Right kidney (tissue), 9 donors: ENCODE data around the gene ANKRD11.

Source experiments
- DNase-seq: peaks from one replicate; pipeline ENCODE4 v3.0.0-alpha.2; 2016
- long read RNA-seq, 8 donors: transcript quantifications; one replicate each; lab custom pipeline, GENCODE V29; 2026

The ANKRD11 gene
- long read RNA-seq, donor 1, transcript ANKRD11-219 (1 exons, 2,239 nt) = major isoform, 9 of 55 reads
- long read RNA-seq, donor 1, partial matches to known transcripts = 37 of 55 reads
- long read RNA-seq, donor 1, other reads (novel, unspliced or antisense) = 7 of 55 reads
- long read RNA-seq, donor 2, transcript ANKRD11-219 (1 exons, 2,239 nt) = major isoform, 5 of 12 reads
- long read RNA-seq, donor 2, partial matches to known transcripts = 5 of 12 reads
- long read RNA-seq, donor 2, other reads (novel, unspliced or antisense) = 0 of 12 reads
- long read RNA-seq, donor 3, partial matches to known transcripts = 11 of 12 reads
- long read RNA-seq, donor 3, other reads (novel, unspliced or antisense) = 0 of 12 reads
- long read RNA-seq, donor 4, transcript ANKRD11-219 (1 exons, 2,239 nt) = major isoform, 16 of 28 reads
- long read RNA-seq, donor 4, partial matches to known transcripts = 9 of 28 reads
- long read RNA-seq, donor 4, other reads (novel, unspliced or antisense) = 0 of 28 reads
- long read RNA-seq, donor 5, transcript ANKRD11-219 (1 exons, 2,239 nt) = major isoform, 6 of 19 reads
- long read RNA-seq, donor 5, partial matches to known transcripts = 10 of 19 reads
- long read RNA-seq, donor 5, other reads (novel, unspliced or antisense) = 0 of 19 reads
- long read RNA-seq, donor 6, transcript ANKRD11-219 (1 exons, 2,239 nt) = major isoform, 11 of 25 reads
- long read RNA-seq, donor 6, partial matches to known transcripts = 11 of 25 reads
- long read RNA-seq, donor 6, other reads (novel, unspliced or antisense) = 0 of 25 reads
- long read RNA-seq, donor 7 = 0 reads
- long read RNA-seq, donor 8, transcript ANKRD11-219 (1 exons, 2,239 nt) = major isoform, 6 of 18 reads
- long read RNA-seq, donor 8, partial matches to known transcripts = 11 of 18 reads
- long read RNA-seq, donor 8, other reads (novel, unspliced or antisense) = 0 of 18 reads

DNA sequence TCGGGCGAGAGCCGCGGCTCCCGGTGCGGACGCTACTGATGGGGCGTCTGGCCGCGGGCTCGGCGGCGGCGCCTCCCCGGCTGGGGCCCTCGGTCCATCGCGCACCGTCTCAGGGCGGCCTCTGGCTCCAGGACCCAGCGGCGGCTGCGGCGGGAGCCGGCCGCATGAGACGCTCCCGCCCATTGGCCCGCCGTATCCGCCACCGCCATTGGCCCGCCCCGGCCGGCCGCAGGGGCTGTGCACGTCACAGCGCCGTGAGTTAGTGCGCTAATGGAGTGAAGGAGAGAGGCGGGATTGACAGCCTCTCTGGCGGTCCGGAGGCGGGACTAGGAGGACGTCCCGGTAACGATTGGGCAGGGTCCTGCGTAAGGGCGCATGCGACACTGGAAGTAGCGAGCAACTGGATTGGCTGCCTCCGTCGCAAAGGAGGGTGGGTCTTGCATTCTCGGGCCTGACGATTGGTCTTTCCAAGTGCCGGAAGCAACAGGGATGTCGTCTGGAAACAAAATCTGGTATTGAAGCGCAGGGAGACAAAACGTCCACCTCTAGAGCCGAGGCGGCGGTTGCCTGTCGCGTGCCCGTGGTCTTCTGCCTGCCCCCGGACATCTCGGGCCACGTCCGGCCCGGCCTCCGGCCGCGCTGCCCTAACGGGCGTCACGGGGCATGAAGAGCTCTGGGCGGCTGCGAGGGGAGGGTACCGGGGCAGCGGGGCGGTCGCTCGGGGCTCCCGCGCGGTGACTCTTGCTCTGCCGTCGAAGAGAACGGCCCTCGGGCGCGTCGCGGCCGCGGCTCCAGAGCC is at the start of gene ANKRD11:
ANKRD11 (minus strand) TSS at position 123 of the 799 bp plus-strand sequence. CDS start 173,542 bp downstream, outside the sequence.
- DNase-seq = peak; percentile 98

DNA sequence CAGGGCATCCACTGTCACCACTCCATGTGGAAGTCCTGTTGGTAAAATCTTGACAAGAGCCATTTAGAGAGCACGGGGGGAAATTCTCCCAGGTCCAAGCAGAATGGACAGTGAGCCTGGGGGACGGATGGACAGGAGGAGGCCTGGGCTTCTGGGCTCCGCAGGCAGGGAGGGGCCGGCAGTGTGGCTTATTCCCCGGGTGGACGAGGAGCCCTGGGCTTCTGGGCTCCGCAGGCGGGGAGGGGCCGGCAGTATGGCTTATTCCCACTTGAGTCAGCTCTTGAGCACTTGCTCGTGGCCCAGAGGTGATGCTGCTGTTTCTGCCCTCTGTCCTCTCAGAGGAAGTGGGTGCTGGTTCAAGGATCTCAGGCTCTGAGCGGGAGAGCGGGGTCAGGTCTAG is 47.9 kb upstream of the ANKRD11 start:
- DNase-seq = no peak

DNA sequence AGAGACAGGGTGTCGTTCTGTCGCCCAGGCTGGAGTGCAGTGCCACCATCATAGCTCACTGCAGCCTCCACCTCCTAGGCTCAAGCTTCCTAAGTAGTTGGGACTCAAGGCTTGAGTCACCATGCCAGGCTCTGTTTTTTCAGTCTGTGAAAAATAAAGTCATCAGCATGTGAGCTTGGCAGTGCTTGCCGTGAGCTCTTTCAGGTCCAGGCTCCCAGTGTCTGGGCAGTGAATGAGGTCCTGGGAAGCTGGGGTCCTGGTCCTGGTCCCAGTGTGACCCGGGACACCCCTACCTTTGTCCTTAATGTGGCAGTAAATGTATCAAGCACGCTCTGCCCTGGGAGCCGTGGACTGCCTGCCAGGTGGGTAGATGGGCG is 47.2 kb upstream of the ANKRD11 start:
- no peak for DNase-seq

DNA sequence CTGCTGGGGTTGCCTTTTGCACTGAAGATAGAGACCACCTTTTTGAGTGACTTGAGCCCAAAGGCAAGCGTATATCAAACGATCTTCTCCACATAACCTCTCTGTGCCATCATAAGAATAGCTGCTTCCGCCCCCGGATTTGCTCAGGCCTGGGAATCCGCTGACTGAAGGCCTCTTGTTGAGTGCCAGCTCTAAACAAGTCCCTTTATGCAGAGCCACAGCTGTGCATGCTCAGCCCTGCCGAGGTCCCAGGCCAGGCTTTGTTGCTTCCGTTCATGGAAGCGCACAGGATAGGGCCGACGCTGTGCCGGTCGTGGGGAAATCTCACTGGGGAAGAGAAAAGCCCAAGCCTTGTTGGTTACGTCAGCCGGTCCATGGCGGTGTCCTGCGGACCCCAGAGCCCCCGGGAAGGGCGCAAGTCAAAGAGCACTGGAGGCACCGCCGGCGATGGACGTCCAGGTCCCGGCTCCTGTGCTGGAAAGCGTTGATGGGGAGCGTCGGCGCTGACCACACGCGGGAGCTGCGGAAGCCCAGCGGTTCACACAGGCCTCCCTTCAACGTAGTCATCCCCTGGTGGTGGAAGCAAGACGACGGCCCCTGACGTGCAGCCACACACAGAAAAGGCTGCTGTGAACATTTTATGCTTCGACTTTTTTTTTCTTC is 46.7 kb upstream of the ANKRD11 start:
- no peak for DNase-seq

DNA sequence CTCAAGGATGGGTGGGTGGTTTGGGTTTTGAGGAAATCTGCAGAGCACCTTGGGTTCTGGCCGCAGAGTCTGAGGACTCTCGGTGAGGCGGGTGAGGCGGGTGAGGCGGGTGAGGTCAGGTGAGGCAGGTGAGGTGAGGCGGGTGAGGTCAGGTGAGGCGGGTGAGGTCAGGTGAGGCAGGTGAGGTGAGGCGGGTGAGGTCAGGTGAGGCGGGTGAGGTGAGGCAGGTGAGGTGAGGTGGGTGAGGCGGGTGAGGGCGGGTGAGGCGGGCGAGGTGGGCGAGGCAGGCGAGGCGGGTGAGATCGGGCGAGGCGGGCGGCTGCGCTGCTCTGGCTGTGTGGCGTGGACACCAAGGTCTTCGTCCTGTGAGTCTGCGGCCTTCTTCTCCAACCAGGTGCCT is 46.0 kb upstream of the ANKRD11 start:
- no peak for DNase-seq

DNA sequence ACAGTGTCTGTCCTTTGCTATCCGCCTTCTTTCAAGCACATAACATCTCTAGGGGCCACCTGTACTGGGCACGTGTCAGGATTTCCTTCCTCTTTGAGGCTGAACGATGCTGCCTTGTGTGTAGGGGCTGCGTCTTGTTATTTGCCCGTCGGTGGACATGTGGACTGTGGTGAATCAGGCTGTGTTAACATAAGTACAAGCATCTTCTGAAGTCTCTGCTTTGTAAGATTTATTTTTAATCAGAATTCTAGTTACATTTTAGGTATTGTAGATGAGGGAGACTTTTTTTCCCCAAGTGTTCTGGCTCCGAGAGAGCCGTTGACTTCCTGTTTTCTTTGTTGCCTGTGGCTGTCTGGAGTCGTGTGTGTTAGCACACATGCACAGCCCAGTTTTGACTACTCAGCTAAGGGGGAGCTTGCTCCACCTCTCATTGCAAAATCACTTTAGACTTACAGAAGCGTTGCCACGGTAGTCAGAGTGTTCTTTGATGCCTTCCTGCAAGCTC is 43.9 kb upstream of the ANKRD11 start:
- no peak for DNase-seq

DNA sequence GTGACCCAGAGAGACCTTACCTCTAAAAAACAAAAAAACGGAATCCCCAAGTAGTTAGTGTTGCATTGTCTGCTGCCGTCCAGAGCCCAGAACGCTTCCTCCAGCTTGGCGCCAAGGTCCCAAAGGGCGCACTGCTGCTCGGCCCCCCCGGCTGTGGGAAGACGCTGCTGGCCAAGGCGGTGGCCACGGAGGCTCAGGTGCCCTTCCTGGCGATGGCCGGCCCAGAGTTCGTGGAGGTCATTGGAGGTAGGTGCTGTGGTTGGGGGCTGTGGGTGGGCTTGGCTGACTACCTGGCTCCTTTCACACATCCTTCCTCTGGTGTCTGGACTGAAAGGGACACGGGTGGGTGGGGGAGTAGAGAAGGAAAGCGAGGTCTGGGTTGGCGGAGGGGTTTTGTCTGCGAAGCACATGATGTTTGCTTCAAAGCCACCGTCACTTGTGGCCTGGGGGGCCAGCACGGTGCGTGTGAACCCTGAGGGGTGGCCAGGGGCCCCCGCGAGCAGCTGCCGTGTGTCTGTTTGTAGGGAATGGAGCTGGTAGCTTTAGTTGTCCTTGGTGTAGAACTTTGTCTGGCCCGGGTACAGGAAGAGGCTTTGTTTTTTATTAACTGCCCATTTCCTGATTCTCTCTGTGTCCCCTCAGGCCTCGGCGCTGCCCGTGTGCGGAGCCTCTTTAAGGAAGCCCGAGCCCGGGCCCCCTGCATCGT is 41.6 kb upstream of the ANKRD11 start:
- no peak for DNase-seq

DNA sequence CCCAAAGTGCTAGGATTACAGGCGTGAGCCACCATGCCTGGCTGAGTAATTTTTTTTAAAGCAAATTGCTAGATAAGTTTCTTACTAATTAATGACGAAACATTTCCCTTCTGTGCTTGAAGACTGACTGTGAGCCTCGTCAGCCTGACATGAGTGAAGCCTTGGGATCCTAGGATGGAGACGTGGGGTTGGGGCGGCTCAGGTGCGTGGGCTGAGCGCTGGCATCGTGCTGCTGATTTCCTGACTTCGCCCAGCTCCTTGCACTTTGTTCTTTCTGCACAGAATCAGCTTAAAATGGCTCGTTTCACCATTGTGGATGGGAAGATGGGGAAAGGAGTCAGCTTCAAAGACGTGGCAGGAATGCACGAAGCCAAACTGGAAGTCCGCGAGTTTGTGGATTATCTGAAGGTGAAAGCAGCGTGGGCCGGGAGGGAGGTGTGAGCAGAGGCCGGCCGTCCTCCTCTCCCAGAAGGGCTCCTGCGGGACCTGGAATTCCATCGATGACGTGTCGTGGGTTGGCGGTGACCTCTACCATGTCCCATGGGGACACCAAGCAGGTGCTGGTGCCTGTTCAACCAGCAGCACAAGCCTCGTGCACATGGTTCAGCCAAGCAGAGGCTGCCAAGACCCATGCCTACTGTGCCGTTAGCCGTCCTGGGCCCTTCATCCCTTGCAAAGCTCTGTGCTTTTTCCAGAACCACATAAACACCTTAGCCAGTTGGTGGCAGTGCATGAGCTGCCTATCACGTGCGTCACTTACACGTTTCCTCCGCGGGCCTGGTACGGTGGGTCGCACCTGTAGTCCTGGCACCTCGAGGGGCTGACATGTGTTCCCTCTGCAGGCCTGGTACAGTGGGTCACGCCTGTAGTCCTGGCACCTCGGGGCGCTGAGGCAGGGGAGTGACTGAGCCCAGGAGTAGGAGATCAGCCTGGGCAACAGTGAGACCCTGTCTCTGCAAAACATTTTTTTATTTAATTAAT is 40.3 kb upstream of the ANKRD11 start:
- no peak for DNase-seq

DNA sequence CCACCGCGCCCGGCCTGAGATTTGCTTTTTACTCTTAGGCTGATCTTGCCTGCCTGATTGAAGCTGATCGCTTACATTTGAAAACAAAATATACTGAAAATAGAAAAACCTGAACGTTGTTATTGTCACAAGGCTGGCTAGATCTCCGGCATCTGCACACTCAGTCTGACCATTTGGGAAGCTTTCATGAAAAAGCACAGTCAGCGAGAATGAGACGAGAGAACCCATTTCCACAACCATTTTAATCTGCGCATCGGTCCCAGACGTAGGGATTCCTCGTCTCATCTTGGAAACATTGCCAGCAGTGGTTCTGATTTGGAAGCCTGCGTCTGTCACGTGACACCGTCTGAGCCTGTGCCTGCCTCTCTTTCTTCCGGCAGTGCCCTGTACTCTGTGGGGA is 38.7 kb upstream of the ANKRD11 start:
- DNase-seq = no peak

DNA sequence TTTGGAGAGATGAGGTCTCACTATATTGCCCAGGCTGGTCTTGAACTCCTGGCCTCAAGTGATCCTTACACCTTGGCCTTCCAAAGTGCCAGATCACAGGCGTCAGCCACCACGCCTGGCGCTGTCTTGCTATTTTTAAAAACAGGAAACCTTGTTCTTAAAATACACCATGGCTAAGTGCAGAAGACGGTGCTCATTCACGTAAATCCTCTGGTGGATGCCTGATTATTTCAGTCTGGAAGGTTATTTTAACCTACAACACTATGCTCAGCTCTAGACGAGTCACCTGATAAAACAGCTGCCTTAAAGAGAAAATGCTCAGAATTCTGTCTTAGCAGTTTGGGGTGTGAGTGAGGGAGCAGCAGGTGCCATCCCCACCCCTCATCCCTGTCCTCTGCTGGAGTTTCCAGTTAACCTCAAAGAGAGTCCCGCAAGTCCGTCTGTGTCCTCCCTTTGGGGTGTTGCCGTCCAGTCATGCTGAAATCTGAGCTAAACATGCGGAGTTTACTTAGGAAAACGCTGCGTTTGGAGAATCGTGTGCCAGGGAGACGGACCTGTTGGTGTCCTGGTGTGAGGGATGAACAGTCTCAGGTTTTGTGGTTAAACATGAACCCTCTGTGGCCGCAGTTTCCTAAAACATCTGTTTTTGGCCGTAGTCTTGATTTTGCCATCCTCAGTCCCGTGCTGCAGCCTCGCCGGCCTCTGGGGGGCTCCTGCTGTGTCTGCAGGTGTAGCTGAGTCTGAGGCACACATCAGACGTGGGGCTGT is 35.0 kb upstream of the ANKRD11 start:
- DNase-seq = no peak

DNA sequence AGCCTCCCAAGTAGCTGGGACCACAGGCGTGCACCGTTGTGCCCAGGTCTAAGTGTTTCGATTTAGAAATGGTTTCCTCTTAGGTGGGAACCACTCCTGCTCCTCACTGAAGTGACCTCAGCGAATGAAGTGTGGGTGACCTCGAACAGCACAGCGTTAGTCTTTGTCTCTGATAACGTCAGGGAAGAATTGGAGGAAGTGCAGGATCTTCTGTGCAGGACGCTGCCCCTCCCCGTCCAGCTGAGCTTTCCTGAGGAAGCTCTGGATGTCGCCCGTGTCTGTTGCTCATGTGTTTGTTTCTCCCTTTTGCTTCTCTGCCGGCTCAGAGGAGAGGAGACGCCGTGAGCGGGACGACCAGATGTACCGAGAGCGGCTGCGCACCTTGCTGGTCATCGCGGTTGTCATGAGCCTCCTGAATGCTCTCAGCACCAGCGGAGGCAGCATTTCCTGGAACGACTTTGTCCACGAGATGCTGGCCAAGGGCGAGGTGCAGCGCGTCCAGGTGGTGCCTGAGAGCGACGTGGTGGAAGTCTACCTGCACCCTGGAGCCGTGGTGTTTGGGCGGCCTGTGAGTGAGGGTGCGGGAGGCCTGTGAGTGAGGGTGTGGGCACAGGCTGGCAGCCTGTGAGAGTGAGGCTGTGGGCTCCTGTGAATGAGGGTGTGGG is 33.5 kb upstream of the ANKRD11 start:
- DNase-seq = no peak

DNA sequence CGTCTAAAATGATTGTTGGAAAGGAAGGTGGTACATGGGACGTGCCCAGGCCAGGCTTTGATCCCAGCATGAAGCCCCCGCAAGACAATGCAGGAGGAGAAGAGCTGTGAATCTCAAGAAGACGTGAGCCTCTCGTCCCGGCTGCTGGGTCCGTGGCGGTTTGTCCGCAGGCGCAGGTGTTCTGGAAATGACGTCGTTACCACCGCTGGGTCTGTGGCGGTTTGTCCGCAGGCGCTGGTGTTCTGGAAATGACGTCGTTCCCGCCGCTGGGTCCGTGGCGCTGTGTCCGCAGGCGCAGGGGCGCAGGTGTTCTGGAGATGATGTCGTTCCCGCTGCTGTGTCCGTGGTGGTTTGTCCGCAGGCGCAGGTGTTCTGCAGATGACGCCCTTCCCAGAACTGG is 31.9 kb upstream of the ANKRD11 start:
- no peak for DNase-seq

DNA sequence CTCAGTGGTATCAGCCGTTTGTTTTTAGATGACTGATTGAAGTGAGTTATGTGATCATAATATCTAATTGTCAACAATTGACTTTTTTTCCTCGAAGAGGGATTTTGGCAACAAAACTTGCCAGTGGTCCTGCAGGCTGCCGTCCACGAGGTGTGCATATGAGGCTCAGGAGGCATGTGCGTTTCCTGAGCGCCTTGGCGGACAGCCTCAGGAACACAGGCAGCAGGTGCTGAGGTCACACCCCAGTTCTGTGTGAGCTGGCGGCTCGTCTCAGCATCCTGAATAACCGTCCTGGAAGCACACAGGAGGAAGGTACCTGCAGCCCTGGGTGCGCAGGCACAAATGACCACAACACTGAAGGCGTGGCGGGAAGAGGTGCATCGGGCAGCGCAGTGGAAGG is 29.5 kb upstream of the ANKRD11 start:
- DNase-seq = no peak

DNA sequence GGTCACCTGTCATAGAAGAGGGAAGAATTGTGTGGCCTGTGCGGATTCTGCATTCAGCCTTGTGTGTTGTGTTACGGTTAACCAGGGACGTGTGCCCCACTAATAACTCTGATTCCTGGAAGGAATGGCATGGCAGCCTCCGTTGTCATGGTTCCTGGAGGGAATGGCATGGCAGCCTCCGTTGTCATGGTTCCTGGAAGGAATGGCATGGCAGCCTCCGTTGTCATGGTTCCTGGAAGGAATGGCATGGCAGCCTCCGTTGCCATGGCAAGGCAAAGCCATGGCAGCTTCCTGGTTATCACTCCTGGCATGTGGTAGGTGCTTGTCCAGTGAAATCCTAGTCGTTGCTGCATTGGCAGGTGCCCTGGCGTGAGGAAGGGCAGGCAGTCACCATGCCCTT is 26.8 kb upstream of the ANKRD11 start:
- no peak for DNase-seq

DNA sequence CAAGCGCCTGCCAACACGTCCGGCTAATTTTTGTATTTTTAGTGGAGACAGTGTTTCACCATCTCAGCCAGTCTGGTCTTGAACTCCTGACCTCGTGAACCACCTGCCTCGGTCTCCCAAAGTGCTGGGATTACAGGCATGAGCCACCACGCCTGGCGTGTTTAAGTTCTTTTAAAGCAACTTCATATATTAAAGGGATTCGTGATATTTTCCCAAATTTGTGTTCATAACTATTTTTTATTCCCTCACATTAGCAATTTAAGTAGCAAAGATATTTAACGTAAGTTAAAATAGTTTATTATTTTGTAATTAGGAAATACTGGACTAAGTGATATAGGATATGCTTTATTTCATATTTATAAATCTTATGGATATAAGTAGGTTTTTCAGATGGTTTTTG is 22.1 kb upstream of the ANKRD11 start:
- no peak for DNase-seq

DNA sequence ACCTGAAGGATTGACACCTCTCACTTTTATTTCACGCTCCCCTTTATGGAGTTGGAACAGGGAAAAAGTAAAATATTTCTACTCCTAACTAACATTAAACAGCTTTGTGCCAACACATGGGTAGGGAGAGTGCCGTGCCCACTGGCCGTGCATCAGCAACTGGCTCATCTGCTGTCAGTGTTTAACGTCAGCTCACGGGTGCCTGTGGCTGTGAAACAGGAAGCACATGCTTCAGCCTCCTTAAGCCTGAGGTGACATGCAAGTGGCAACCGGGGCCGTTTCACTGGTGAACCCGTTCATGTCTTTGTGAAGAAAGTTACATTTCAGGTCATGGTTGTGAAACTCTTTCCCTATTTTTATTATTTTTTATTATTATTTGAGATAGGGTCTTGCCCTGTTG is 21.0 kb upstream of the ANKRD11 start:
- no peak for DNase-seq

DNA sequence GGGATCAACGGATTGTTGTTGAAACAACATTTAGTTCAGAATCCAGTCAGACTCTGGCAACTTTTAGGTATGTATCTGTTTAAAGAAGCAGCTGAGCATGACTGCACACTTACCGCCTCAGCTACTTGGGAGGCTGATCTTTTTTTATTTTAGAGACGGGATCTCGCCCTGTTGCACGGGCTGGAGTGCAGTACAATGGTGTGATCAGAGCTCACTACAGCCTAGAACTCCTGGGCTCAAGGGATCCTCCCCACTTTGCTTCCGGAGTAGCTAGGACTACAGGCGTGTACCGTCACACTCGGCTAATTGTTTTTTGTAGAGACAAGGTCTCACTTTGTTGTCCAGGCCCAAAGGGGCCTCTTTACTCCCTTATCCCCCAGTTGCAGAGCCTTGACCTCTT is 20.2 kb upstream of the ANKRD11 start:
- no peak for DNase-seq

DNA sequence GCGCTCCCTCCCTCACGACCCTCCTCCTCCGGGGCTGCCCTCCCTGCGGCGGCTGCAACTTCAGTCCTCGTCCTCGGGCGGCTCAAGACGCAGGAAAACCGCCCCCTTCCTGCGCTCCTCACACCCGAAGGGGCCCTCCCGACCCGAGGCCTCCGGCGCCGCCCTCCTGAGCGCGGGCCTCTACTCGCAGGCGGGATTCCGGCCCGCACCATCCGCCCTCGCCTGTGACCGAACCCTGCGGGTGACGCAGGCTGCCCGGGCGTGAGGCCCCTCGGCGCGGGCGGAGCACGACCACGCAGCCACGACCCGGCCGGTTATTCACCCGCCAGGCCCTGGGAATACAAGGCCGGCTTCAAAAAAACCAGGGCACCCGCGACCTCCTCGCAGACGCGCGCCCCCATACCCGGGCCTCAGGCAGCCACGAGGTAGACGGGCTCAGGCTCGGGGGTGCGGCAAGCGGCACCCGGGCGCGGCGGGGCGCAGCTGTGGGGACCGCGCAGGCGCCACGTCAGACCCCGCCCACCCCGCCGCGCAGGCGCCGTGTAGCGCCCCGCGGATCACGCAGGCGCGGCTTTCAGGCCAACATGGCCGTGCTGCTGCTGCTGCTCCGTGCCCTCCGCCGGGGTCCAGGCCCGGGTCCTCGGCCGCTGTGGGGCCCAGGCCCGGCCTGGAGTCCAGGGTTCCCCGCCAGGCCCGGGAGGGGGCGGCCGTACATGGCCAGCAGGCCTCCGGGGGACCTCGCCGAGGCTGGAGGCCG is 17.7 kb upstream of the ANKRD11 start, which contains the start of gene SPG7:
SPG7 (plus strand) TSS at position 570 of the 757 bp plus-strand sequence; CDS start at position 585, 15 bp downstream.
- peak; percentile 98 for DNase-seq
